Measurements from ENCODE around the gene E2F1. TPM values are rescaled to one million over a fixed set of nuclear protein-coding genes. Genes with fewer than 3 reads are reported as not detected.
A peak's percentile ranks its signal among the peaks of the same experiment; 100 is the strongest.

E2F1 gene
- total RNA-seq, 1 donor from 2014 or later: 11.2 TPM

- DNase-seq: no peak
These were observed 1.3 kb upstream of the E2F1 start for GRCh38 chr20:33687370-33687915.

DNA sequence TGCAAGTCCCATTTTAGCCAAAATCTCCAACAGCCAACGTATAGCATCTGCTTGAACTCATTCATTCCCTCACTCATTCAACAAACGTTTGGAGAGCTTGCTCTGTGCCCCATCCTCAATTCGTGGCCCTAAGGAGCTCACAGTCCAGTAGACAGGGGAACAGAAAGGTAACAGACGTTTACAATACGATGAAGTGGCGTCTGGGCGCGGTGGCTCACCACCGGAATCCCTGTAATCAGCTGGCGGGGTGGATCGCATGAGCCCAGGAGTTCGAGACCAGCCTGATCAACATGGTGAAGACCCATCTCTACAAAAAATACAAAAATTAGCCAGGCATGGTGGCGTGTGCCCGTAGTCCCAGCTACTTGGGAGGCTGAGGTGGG is 790 bp upstream of the E2F1 start:
- DNase-seq: no peak

- DNase-seq: peak; percentile 45
These were observed 671 bp downstream of the E2F1 start for GRCh38 chr20:33685328-33686099.

GRCh38 chr20:33684533-33685327 is 1.5 kb downstream of the E2F1 start:
- DNase-seq: peak; percentile 76

- no peak for DNase-seq
These were observed 4.3 kb downstream of the E2F1 start for GRCh38 chr20:33681728-33682353.

DNA sequence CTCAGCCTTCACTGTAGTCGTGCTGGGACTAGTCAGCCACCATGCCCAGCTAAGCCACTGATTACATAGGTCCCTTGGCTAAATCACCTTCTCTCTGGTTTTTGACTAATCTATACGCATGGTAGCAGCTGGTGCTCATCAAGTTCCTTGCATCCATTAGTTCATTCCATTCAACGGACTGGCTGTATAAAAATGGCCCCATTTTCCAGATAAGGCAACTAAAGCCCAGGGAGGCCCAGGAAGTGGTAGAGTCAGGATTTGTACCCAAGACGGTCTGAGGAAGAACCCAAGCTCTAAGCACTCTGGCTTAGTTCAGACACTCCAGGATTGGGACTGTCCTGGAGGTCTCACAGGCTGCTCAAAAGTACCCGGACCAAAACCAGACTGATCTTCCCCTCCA is 4.9 kb downstream of the E2F1 start:
- DNase-seq: no peak

GRCh38 chr20:33680686-33681085 is 5.5 kb downstream of the E2F1 start:
- DNase-seq: no peak

DNA sequence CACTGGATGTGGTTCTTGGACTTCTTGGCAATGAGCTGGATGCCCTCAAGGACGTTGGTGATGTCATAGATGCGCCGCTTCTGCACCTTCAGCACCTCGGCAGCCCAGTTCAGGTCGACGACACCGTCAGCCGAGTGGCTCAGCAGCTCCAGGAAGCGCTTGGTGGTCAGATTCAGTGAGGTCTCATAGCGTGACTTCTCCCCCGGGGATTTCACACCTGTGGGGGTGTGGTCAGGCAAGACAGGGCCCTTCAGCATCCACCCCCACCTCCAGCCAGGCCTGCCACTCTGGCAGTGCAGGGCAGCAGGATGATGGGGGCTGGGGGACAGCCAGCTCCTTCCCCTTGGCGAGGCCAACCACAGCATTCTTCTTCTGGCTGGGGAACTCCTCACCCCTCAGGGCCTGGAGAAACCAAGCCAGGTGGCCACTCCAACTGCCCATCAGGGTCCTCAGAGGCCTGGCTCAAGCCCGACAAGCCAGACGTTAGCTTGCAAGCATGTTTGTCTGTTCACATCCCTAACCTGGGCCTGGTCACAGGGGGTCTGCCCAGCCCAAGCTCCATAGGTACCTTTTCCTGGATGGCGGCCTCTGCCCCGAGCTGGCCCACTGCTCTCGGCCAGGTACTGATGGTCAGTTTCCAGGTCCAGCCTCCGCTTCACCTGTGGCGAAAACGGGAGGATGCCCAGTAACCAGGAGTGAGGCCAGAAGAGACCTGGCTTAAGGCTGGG is 6.3 kb downstream of the E2F1 start:
- DNase-seq: no peak

DNA sequence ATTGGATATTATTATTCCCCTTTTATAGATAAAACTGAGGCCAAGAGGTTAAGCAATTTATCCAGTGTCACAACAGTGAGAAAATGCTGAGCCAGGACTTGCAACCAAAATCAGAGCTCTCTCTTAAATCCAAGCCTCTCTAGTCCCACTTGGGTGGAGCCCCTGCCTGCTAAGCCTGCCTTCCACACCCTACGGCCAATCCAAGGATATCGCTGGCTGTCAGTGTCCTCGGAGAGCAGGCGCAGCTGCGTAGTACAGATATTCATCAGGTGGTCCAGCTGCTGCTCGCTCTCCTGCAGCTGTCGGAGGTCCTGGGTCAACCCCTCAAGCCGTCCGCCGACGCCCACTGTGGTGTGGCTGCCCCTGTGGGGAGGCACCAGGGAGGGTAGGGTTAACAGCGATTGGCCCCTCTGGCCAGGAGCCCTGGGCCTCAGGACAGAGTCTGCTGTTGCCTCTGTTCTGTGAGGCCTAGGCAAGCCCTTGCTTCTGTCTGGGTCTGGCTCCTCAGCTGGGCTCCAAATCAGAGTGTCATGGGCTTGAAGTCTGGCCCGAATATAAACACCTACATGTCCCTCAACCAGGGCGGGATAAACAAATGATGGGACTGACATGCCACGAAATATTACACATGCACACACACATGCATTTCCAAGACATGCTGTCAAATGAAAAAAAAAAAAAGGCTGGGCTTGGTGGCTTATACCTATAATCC is 8.0 kb downstream of the E2F1 start:
- no peak for DNase-seq

DNA sequence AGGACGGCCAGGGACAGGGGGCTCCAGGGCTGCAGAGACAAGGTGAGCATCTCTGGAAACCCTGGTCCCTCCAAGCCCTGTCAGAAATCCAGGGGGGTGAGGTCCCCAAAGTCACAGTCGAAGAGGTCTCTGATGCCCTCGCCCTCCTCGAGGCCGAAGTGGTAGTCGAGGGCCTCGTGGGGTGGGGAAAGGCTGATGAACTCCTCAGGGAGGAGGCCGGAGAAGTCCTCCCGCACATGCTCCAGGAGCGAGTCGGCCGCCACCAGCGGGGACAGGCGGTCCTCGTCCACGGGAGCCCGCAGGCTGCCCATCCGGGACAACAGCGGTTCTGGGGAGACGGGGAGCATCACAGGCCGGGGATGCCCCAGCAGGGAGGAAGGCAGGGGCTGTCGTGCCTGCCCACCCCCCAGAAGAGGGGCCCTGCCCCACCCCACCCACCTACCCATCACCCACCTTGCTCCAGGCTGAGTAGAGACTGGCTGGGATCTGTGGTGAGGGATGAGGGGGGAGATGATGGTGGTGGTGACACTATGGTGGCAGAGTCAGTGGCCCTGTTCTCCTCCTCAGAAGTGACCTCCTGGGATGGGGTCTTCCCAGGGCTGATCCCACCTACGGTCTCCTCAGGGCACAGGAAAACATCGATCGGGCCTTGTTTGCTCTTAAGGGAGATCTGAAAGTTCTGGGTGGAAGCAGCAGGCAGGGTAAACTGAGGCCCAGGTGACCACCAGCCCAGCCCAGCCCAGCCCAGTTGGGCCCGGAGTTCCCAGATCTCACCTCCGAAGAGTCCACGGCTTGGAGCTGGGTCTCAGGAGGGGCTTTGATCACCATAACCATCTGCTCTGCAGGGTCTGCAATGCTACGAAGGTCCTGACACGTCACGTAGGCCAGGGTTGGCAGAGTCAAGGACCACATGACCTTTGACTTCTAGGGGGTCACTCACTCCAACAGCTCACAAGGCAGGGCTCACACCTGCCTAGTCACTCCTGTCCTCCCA is 9.2 kb downstream of the E2F1 start:
- no peak for DNase-seq

DNA sequence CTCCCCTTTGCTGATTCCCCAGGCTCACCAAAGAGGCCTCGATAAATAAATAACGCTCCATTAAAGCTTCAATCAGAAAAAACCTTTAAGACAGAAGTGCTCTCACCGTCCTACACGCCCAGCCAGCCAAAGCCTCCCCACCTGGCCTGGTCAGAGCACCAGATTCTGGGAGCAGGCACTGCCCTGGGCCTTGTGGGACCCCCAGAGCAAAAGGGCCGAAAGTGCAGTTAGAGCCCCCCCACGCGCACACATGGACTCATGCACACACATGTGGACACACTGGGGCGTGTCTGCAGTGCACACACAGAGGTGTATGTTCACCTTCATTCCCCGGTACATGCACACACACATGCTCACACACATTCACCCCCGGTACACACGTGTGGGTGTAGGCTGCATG is 10.1 kb downstream of the E2F1 start:
- DNase-seq: no peak

DNA sequence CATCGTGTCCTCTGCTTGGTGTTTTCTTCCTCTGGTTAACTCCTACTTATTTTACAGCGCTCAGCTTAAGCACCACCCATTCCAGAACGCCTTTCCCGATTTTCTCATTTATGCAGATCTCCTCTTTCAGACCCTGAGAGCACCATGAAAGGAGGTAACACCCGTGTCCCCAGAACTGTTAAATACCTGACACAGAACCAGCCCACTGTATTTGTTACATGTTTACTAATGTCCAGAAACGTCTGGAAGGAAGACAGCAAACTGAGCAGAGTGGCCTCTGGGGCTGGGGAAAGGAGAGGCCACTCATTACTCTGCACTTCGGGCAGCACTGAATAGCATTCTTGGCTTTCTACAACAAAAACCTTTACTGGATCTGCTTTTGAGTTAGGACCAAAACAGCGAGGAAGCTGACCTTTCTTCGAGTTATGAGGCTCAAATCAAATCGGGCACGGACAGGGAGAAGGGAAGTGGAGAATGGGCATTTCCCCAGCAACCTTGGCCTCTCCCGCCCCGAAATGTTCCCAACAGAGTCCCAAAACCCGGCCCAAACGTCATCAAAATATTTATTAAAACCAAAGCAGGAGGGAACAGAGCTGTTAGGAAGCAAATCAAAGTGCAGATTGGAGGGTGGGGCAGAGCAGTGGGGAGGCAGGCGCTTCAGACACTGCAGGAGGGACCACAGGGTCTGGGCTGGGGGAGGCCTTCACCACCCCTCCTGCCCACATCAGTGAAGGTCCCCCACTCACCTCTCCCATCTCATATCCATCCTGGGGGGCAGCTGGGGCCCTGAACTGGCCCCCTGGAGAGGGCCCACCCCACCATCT is 10.8 kb downstream of the E2F1 start:
- no peak for DNase-seq

GRCh38 chr20:33674294-33675135 is 11.7 kb downstream of the E2F1 start, which contains the start of gene NECAB3:
TSS of gene NECAB3 (minus strand) at chr20:33674428. CDS start at chr20:33674352, 76 bp downstream.
- DNase-seq: peak; percentile 80

DNA sequence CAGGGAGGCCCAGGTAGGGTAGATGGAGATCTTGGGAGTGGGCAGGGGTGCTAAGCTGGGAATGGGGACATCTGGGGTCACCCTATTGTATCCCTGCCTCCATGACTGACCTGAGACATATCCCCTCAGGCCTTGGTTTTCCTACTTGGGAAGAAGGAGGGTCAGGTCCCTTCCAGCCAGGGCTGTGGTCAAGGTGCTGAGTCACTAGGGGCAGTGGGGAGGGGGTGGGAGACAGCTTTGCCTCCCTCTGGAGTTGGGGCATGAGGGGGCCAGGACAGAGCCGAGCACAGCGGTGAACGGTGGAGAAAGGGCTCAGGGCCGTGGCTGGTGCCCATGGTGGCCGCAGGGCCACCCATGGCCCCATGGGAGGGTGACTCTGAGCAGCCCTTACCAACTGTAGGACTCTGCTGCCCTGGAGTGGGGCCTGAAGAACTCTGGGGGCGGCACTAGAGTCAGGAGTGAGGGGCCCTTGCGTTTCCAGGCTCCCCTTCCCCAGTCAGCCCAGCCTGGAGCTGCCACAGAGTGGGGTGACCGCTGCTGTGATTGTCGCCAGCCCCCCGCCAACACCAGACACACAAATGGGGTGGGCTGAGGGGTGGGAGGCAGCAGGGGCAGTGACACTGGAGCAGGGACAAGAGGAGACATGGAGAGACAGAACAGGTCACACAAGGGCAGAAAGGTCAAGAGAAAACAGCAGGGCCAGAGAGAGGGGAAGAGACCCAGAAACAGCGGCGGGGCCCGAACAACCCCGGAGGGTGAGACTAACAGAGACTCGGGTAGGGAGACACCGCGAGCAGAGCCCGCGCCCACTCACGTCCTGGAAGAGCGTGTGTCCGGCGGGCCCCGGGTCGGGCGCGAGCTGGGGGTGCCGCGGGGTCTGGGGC is 12.5 kb downstream of the E2F1 start:
- no peak for DNase-seq

DNA sequence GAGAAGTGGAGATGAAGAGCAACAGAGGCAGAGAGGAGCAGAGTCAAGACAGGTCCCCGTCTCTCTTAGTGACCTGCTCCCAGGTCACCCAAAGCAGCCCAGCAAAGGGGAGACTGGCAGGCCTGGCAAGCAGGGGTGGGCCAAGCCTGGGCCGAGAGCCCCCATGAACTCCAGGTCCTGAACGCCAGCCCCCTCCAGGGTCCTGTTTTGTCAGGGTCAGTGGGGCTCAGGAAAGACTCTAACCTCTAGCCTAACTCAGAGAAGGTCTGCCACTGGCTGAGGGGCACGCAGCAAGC is 13.1 kb downstream of the E2F1 start:
- DNase-seq: no peak

GRCh38 chr20:33672426-33673113 is 13.6 kb downstream of the E2F1 start:
- DNase-seq: no peak

Data from dermis blood vessel endothelial cell (primary cell).